CD8-positive, alpha-beta memory T cell (primary cell): ENCODE data around the gene ALDH16A1. TPM values are rescaled to one million over a fixed set of nuclear protein-coding genes. Genes with fewer than 3 reads are reported as not detected.
"Not testable (repeated sequence)": the region's sequence is repeated elsewhere in the genome, so short reads cannot be mapped to it uniquely, and the experiment has no call there.

ENCODE experiments used
- CTCF ChIA-PET: fragments of 350-600 bp; sonication (Branson Sonifier 250); formaldehyde crosslinking; loops from one replicate; lab custom pipeline; 2021; ENCODE audit warnings: antibody characterized with exemption; lab: Charles Lee
- POLR2A ChIA-PET: fragments of 350-600 bp; sonication (Branson Sonifier 250); formaldehyde crosslinking; loops from one replicate; lab custom pipeline; 2021; ENCODE audit warnings: antibody characterized with exemption; lab: Charles Lee
- DNase-seq, 5 donors: peaks; one replicate each; pipeline versions ENCODE4 v3.0.0 to v3.0.0-alpha.2; 2020 to 2022; ENCODE audit warnings: mixed read lengths in 1 of 5
- H3K27ac ChIP-seq: one replicate; pipeline ENCODE4 v1.7.0; 2013; ENCODE audit warnings: low read depth, mild to moderate bottlenecking, low read length, moderate library complexity
- H3K27me3 ChIP-seq: 2 replicates; pipeline ENCODE4 v1.7.0; 2013; ENCODE audit warnings: low read length, mild to moderate bottlenecking; ENCODE audit not compliant: insufficient read depth, poor library complexity, severe bottlenecking
- H3K36me3 ChIP-seq: 2 replicates; pipeline ENCODE4 v1.7.0; 2013; ENCODE audit warnings: mild to moderate bottlenecking, low read length, moderate library complexity; ENCODE audit not compliant: insufficient read depth
- H3K4me1 ChIP-seq: 2 replicates; pipeline ENCODE4 v1.7.0; 2013; ENCODE audit warnings: mild to moderate bottlenecking, low read length, moderate library complexity; ENCODE audit not compliant: insufficient read depth
- H3K4me3 ChIP-seq: 2 replicates; pipeline ENCODE4 v1.7.0; 2013; ENCODE audit warnings: mild to moderate bottlenecking, low read length
- H3K9me3 ChIP-seq: 2 replicates; pipeline ENCODE4 v1.7.0; 2013; ENCODE audit warnings: mild to moderate bottlenecking, low read length
- H3K27ac Mint-ChIP-seq, 8 donors: one replicate each; pipeline ENCODE4 v1.8.0; 2020 to 2021; ENCODE audit warnings: mixed read lengths in 8 of 8, mild to moderate bottlenecking in 6 of 8, inconsistent platforms in 3 of 8, moderate library complexity in 3 of 8
- H3K27me3 Mint-ChIP-seq, 2 donors: one replicate each; pipeline ENCODE4 v1.8.0; 2020 to 2021; ENCODE audit warnings: mixed read lengths in 2 of 2, mild to moderate bottlenecking in 1 of 2, moderate library complexity in 1 of 2
- H3K36me3 Mint-ChIP-seq, 3 donors: one replicate each; pipeline ENCODE4 v1.8.0; 2020 to 2021; ENCODE audit warnings: mixed read lengths in 3 of 3, inconsistent platforms in 1 of 3, mild to moderate bottlenecking in 1 of 3
- H3K4me1 Mint-ChIP-seq, 3 donors: one replicate each; pipeline ENCODE4 v1.8.0; 2020 to 2021; ENCODE audit warnings: mixed read lengths in 3 of 3, inconsistent platforms in 1 of 3, mild to moderate bottlenecking in 1 of 3
- H3K4me3 Mint-ChIP-seq, 7 donors: one replicate each; pipeline ENCODE4 v1.8.0; 2020 to 2021; ENCODE audit warnings: mixed read lengths in 7 of 7, mild to moderate bottlenecking in 6 of 7, moderate library complexity in 4 of 7, inconsistent platforms in 2 of 7
- H3K9me3 Mint-ChIP-seq, 5 donors: one replicate each; pipeline ENCODE4 v1.8.0; 2020 to 2022; ENCODE audit warnings: mixed read lengths in 5 of 5, mild to moderate bottlenecking in 3 of 5, moderate library complexity in 2 of 5, inconsistent platforms in 1 of 5
- polyA plus RNA-seq: library from polyadenylated mRNA; unstranded; fragments of 300-500 nt; fragmentation: Illumina TruSeq; gene quantifications from one replicate; pipeline ENCODE4 v1.2.3, GENCODE V29; 2021
- total RNA-seq, 2 experiments: library from RNA; stranded (reverse); gene quantifications; one replicate each; pipeline ENCODE4 v1.2.3, GENCODE V29; 2021

Gene ALDH16A1
- total and polyA plus RNA-seq, 3 experiments from 2014 or later = 32.5 to 51.8 (median 46.7) TPM

- Histone ChIP-seq H3K4me3 (no peak overlapping the region), H3K36me3 (peaks cover 24% of the 10 kb centered on the region), H3K27me3 (no peaks in the 10 kb centered on the region), H3K27ac (no peak overlapping the region), H3K4me1 (peaks cover 4% of the 10 kb centered on the region), H3K9me3 (no peaks in the 10 kb centered on the region)
- no peak for DNase-seq
- peaks cover 4 to 22% (median 12%) of the 10 kb centered on the region in 3 donors for H3K4me1 Mint-ChIP-seq
- H3K4me3 Mint-ChIP-seq = peak overlapping the region in 1 of 7 donors; percentile 68
- no peak overlapping the region for H3K27ac Mint-ChIP-seq
- no peaks in the 10 kb centered on the region for H3K9me3 Mint-ChIP-seq
- CTCF ChIA-PET = interaction anchor here (1.4 to 2.9 kb wide), 4 partner anchors 9 to 17 kb away, joined by 5 to 10 read pairs (median 6); partner anchors contain the start of gene FLT3LG
- POLR2A ChIA-PET = interaction anchor here (0.6 to 2.0 kb wide), 2 partner anchors 11 to 35 kb away, joined by 4 to 8 read pairs; no protein-coding TSS in a partner anchor
- H3K36me3 Mint-ChIP-seq = peaks cover 0 to 35% (median 5%) of the 10 kb centered on the region in 3 donors
- no peaks in the 10 kb centered on the region for H3K27me3 Mint-ChIP-seq
Measured at GRCh38 chr19:49459388-49459787, 6.4 kb downstream of the ALDH16A1 start.

GRCh38 chr19:49461130-49461529 is 8.1 kb downstream of the ALDH16A1 start:
- peaks cover 24% of the 10 kb centered on the region for H3K36me3 ChIP-seq
- H3K27me3 Mint-ChIP-seq, DNase-seq, H3K27ac Mint-ChIP-seq, H3K9me3 Mint-ChIP-seq, H3K27ac ChIP-seq, H3K4me3 ChIP-seq, H3K9me3 ChIP-seq, H3K4me3 Mint-ChIP-seq, H3K27me3 ChIP-seq, H3K4me1 ChIP-seq: not testable (repeated sequence)
- ChIA-PET CTCF (interaction anchor here (1.3 kb wide), 1 partner anchor 232 kb away, joined by 3 read pairs; no protein-coding TSS in a partner anchor), POLR2A (interaction anchor here (0.6 kb wide), 2 partner anchors 126 to 463 kb away, joined by 4 read pairs; no protein-coding TSS in a partner anchor)
- Mint-ChIP-seq H3K4me1 (peaks cover 2 to 16% (median 6%) of the 10 kb centered on the region in 3 donors), H3K36me3 (peaks cover 0 to 39% (median 4%) of the 10 kb centered on the region in 3 donors)

DNA sequence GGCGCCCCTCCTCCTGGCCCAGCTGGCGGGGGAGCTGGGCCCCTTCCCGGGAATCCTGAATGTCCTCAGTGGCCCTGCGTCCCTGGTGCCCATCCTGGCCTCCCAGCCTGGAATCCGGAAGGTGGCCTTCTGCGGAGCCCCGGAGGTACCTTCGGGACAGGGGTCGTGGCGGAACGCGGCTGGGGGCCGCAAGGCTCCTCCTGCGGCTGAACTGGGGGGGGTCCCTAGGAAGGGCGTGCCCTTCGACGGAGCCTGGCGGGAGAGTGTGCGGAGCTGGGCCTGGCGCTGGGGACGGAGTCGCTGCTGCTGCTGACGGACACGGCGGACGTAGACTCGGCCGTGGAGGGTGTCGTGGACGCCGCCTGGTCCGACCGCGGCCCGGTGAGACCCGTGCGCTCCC is 8.6 kb downstream of the ALDH16A1 start:
- Mint-ChIP-seq H3K36me3 (peaks cover 0 to 34% (median 2%) of the 10 kb centered on the region in 3 donors), H3K4me1 (peaks cover 2 to 11% (median 5%) of the 10 kb centered on the region in 3 donors)

DNA sequence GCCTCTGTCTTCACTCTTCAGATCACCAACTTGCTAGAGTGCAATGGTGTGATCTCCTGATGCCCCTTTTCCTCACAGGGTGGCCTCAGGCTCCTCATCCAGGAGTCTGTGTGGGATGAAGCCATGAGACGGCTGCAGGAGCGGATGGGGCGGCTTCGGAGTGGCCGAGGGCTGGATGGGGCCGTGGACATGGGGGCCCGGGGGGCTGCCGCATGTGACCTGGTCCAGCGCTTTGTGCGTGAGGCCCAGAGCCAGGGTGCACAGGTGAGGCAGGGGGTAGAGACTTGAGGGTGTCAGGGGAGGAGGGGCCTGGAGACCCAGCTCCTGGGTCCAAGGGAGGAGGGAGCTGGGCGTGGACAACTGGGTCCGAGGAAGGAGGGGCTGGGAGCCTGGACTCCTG is 9.5 kb downstream of the ALDH16A1 start:
- H3K9me3 Mint-ChIP-seq = no peaks in the 10 kb centered on the region
- H3K36me3 ChIP-seq = peaks cover 24% of the 10 kb centered on the region
- H3K27me3 ChIP-seq = no peaks in the 10 kb centered on the region
- H3K27ac ChIP-seq = no peak overlapping the region
- peaks cover 5% of the 10 kb centered on the region for H3K4me1 ChIP-seq
- peaks cover 0 to 10% (median 0%) of the 10 kb centered on the region in 3 donors for H3K4me1 Mint-ChIP-seq
- no peaks in the 10 kb centered on the region for H3K9me3 ChIP-seq
- no peaks in the 10 kb centered on the region for H3K27me3 Mint-ChIP-seq
- H3K4me3 Mint-ChIP-seq = no peak overlapping the region
- DNase-seq = no peak
- ChIA-PET CTCF (no interaction called here), POLR2A (no interaction called here)
- H3K36me3 Mint-ChIP-seq = peaks cover 0 to 30% (median 0%) of the 10 kb centered on the region in 3 donors
- no peak overlapping the region for H3K4me3 ChIP-seq
- peak overlapping the region in 2 of 8 donors; percentile 42 to 81 for H3K27ac Mint-ChIP-seq

More for the DNA sequence above, 8.6 kb downstream of the ALDH16A1 start:
- H3K36me3 ChIP-seq = peaks cover 24% of the 10 kb centered on the region
- Mint-ChIP-seq H3K27me3 (no peaks in the 10 kb centered on the region), H3K9me3 (no peaks in the 10 kb centered on the region), H3K4me3 (no peak overlapping the region), H3K27ac (no peak overlapping the region)
- H3K4me1 ChIP-seq = no peaks in the 10 kb centered on the region
- H3K27ac ChIP-seq = no peak overlapping the region
- no peak overlapping the region for H3K4me3 ChIP-seq
- H3K9me3 ChIP-seq = no peaks in the 10 kb centered on the region
- no peaks in the 10 kb centered on the region for H3K27me3 ChIP-seq
- ChIA-PET CTCF (no interaction called here), POLR2A (no interaction called here)
- DNase-seq = no peak

- peaks cover 2 to 26% (median 5%) of the 10 kb centered on the region in 3 donors for H3K36me3 Mint-ChIP-seq
- peak overlapping the region in 2 of 8 donors; percentile 22 to 35 for H3K27ac Mint-ChIP-seq
- Histone ChIP-seq H3K36me3 (peaks cover 15% of the 10 kb centered on the region), H3K27me3 (no peaks in the 10 kb centered on the region), H3K4me1 (peaks cover 21% of the 10 kb centered on the region), H3K27ac (no peak overlapping the region), H3K9me3 (no peaks in the 10 kb centered on the region), H3K4me3 (no peak overlapping the region)
- H3K4me1 Mint-ChIP-seq = peaks cover 6 to 16% (median 7%) of the 10 kb centered on the region in 3 donors
- peaks cover 0 to under 1% (median 0%) of the 10 kb centered on the region in 5 donors for H3K9me3 Mint-ChIP-seq
- H3K27me3 Mint-ChIP-seq = peaks cover 0 to under 1% of the 10 kb centered on the region in 2 donors
- CTCF ChIA-PET = no interaction called here
- no peak for DNase-seq
- POLR2A ChIA-PET = no interaction called here
- H3K4me3 Mint-ChIP-seq = no peak overlapping the region
Measured at GRCh38 chr19:49463960-49464740, 11.1 kb downstream of the ALDH16A1 start.

DNA sequence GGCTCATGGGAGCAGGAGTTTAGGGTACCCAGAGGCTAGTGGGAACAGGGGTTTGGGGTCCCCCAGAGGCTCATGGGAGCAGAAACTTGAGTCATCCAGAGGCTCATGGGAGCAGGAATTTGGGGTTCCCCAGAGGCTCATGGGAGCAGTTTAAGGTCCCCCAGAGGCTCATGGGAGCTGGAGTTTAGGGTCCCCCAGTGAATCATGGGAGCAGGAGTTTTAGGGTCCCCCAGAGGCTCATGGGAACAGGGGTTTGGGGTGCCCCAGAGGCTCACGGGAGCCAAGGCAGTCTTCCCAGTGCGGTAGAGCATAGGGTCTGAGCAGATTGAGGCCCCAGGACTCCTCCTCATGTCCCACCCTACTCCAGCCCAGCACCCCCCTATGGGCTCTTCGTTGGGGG is 12.3 kb downstream of the ALDH16A1 start:
- Mint-ChIP-seq H3K4me3 (no peak overlapping the region), H3K4me1 (peaks cover 15 to 26% (median 15%) of the 10 kb centered on the region in 3 donors), H3K36me3 (peaks cover 2 to 17% (median 5%) of the 10 kb centered on the region in 3 donors), H3K27me3 (peaks cover 0 to 2% of the 10 kb centered on the region in 2 donors), H3K9me3 (peaks cover 0 to 2% (median 0%) of the 10 kb centered on the region in 5 donors), H3K27ac (peak overlapping the region in 6 of 8 donors; percentile 11 to 77 (median 34))
- Histone ChIP-seq H3K9me3 (no peaks in the 10 kb centered on the region), H3K4me3 (no peak overlapping the region), H3K27me3 (no peaks in the 10 kb centered on the region), H3K36me3 (peaks cover 4% of the 10 kb centered on the region), H3K27ac (no peak overlapping the region), H3K4me1 (peaks cover 33% of the 10 kb centered on the region)
- ChIA-PET POLR2A (no interaction called here), CTCF (interaction anchor here (1.0 to 1.4 kb wide), 3 partner anchors 9 to 73 kb away, joined by 3 to 5 read pairs (median 4); no protein-coding TSS in a partner anchor)
- no peak for DNase-seq

DNA sequence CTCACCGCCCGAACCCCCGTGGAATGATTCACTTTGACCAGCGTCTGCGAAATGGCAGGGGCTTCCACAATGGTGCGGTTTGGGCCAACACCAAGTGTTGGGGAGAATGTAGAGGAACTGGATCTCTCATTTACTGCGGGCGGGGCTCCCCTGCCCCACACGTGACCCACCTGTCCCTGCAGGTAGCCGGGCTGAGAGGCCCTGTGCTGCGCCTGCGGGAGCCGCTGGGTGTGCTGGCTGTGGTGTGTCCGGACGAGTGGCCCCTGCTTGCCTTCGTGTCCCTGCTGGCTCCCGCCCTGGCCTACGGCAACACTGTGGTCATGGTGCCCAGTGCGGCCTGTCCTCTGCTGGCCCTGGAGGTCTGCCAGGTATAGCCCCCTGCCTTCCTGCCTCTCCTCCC is 15.2 kb downstream of the ALDH16A1 start:
- Mint-ChIP-seq H3K27me3 (peaks cover 0 to 2% of the 10 kb centered on the region in 2 donors), H3K9me3 (peaks cover 0 to 2% (median 0%) of the 10 kb centered on the region in 5 donors), H3K36me3 (peaks cover 2 to 15% (median 5%) of the 10 kb centered on the region in 3 donors), H3K27ac (peak overlapping the region in 7 of 8 donors; percentile 94 to 100 (median 98)), H3K4me1 (peaks cover 33 to 49% (median 35%) of the 10 kb centered on the region in 3 donors), H3K4me3 (peak overlapping the region in 1 of 7 donors; percentile 92)
- CTCF ChIA-PET = interaction anchor here (1.3 to 3.2 kb wide), 2 partner anchors 10 to 77 kb away, joined by 5 to 35 read pairs; no protein-coding TSS in a partner anchor
- Histone ChIP-seq H3K9me3 (no peaks in the 10 kb centered on the region), H3K27me3 (no peaks in the 10 kb centered on the region), H3K4me3 (peak overlapping the region; percentile 34), H3K27ac (peak overlapping the region; percentile 89), H3K36me3 (no peaks in the 10 kb centered on the region), H3K4me1 (peaks cover 58% of the 10 kb centered on the region)
- no peak for DNase-seq
- POLR2A ChIA-PET = interaction anchor here (1.5 to 3.7 kb wide), 2 partner anchors 16 to 28 kb away, joined by 5 to 62 read pairs; partner anchors contain the start of genes ALDH16A1 and PIH1D1
